Common myeloid progenitor, CD34-positive (primary cell): ENCODE results near the gene CEP162.
"Not testable (repeated sequence)": the region's sequence is repeated elsewhere in the genome, so short reads cannot be mapped to it uniquely, and the experiment has no call there.

Experiments
- CTCF ChIA-PET: fragments of 350-600 bp; sonication (Branson Sonifier 250); formaldehyde crosslinking; loops from one replicate; lab custom pipeline; 2021; ENCODE audit warnings: antibody characterized with exemption; lab: Charles Lee
- POLR2A ChIA-PET: fragments of 350-600 bp; sonication (Branson Sonifier 250); formaldehyde crosslinking; loops from one replicate; lab custom pipeline; 2021; ENCODE audit warnings: antibody characterized with exemption; lab: Charles Lee
- DNase-seq, 3 donors: peaks; one replicate each; pipeline versions ENCODE4 v3.0.0 to v3.0.0-alpha.2; 2013
- H3K27ac ChIP-seq, 2 experiments: 1 replicate in 1 of 2; 2 replicates in 1 of 2; pipeline ENCODE4 v1.7.0; 2013; ENCODE audit warnings: inconsistent platforms in 2 of 2, low read length in 2 of 2, mild to moderate bottlenecking in 2 of 2, low read depth in 1 of 2, moderate library complexity in 1 of 2; ENCODE audit not compliant: severe bottlenecking in 2 of 2, insufficient read depth in 1 of 2, poor library complexity in 1 of 2
- H3K27me3 ChIP-seq, 5 experiments: replicated peaks in 2 of 5; 1 replicate in 3 of 5; 2 replicates in 2 of 5; pipeline versions ENCODE4 v1.6.1 to v1.7.0; 2013; ENCODE audit warnings: low read length in 4 of 5, mild to moderate bottlenecking in 2 of 5, moderate library complexity in 2 of 5, inconsistent platforms in 1 of 5; ENCODE audit not compliant: insufficient read depth in 5 of 5, control insufficient read depth in 4 of 5
- H3K36me3 ChIP-seq, 4 experiments: 1 replicate in 2 of 4; 2 replicates in 2 of 4; pipeline versions ENCODE4 v1.6.1 to v1.7.0; 2013; ENCODE audit warnings: low read length in 3 of 4, control low read depth in 1 of 4, mild to moderate bottlenecking in 1 of 4; ENCODE audit not compliant: control insufficient read depth in 4 of 4, insufficient read depth in 4 of 4
- H3K4me1 ChIP-seq, 4 experiments: 1 replicate in 3 of 4; 2 replicates in 1 of 4; pipeline versions ENCODE4 v1.6.1 to v1.7.1; 2013; ENCODE audit warnings: low read length in 3 of 4, mild to moderate bottlenecking in 3 of 4, control low read depth in 1 of 4, inconsistent platforms in 1 of 4, moderate library complexity in 1 of 4; ENCODE audit not compliant: control insufficient read depth in 4 of 4, insufficient read depth in 4 of 4; ENCODE audit errors: control extremely low read depth in 1 of 4
- H3K4me3 ChIP-seq, 7 experiments: 1 replicate in 4 of 7; 2 replicates in 3 of 7; pipeline versions ENCODE4 v1.5.1 to v1.7.0; 2013; ENCODE audit warnings: mild to moderate bottlenecking in 7 of 7, low read length in 6 of 7, moderate library complexity in 6 of 7, inconsistent platforms in 2 of 7, low read depth in 2 of 7, control low read depth in 1 of 7; ENCODE audit not compliant: insufficient read depth in 4 of 7, control insufficient read depth in 1 of 7; ENCODE audit errors: extremely low read depth in 1 of 7
- H3K9me3 ChIP-seq, 5 experiments: 1 replicate in 4 of 5; 2 replicates in 1 of 5; pipeline versions ENCODE4 v1.6.1 to v1.7.1; 2013; ENCODE audit warnings: low read length in 4 of 5, mild to moderate bottlenecking in 2 of 5, inconsistent platforms in 1 of 5, low read depth in 1 of 5, moderate library complexity in 1 of 5; ENCODE audit not compliant: control insufficient read depth in 4 of 5, insufficient read depth in 2 of 5; ENCODE audit errors: control extremely low read depth in 1 of 5
- WGBS: methylation state at CpG from one replicate; pipeline ENCODE4 v1.1.5; 2013; ENCODE audit not compliant: insufficient coverage; 5-methylcytosine and 5-hydroxymethylcytosine counted together

Gene CEP162

GRCh38 chr6:84093441-84094435, 133.7 kb downstream of the CEP162 start:
- Histone ChIP-seq H3K27me3 (no peaks in the 10 kb centered on the region), H3K4me3 (no peak overlapping the region), H3K9me3 (peaks cover 0 to 3% (median 0%) of the 10 kb centered on the region in 5 experiments), H3K27ac (no peak overlapping the region), H3K36me3 (no peaks in the 10 kb centered on the region), H3K4me1 (peaks cover 0 to 4% (median 0%) of the 10 kb centered on the region in 4 experiments)
- POLR2A ChIA-PET, result no interaction called here
- 72% methylated on average over 2 of the region's 4 CpGs for WGBS
- peak in 2 of 3 donors; percentile 27 to 28 for DNase-seq
- CTCF ChIA-PET, result no interaction called here

- Histone ChIP-seq H3K27me3 (no peaks in the 10 kb centered on the region), H3K36me3 (no peaks in the 10 kb centered on the region), H3K4me1 (peaks cover 0 to 4% (median 0%) of the 10 kb centered on the region in 4 experiments), H3K27ac (no peak overlapping the region), H3K9me3 (peaks cover 0 to 3% (median 0%) of the 10 kb centered on the region in 5 experiments), H3K4me3 (no peak overlapping the region)
- POLR2A ChIA-PET, result no interaction called here
- DNase-seq, result no peak
- CTCF ChIA-PET, result interaction anchor here (1.6 kb wide), 1 partner anchor 11 kb away, joined by 5 read pairs; no protein-coding TSS in a partner anchor
- WGBS, result 100% methylated on average over 2 of the region's 3 CpGs
These were observed 137.9 kb downstream of the CEP162 start for GRCh38 chr6:84089552-84089951.

GRCh38 chr6:84089081-84089480, 138.4 kb downstream of the CEP162 start:
- peaks cover 0 to 4% (median 0%) of the 10 kb centered on the region in 4 experiments for H3K4me1 ChIP-seq
- H3K4me3 ChIP-seq, result no peak overlapping the region
- H3K9me3 ChIP-seq, result peaks cover 0 to 3% (median 0%) of the 10 kb centered on the region in 5 experiments
- WGBS, result 90% methylated on average over 4 of the region's 4 CpGs
- DNase-seq, result no peak
- H3K36me3 ChIP-seq, result no peaks in the 10 kb centered on the region
- no peak overlapping the region for H3K27ac ChIP-seq
- ChIA-PET CTCF (interaction anchor here (1.6 kb wide), 1 partner anchor 12 kb away, joined by 5 read pairs; no protein-coding TSS in a partner anchor), POLR2A (no interaction called here)
- no peaks in the 10 kb centered on the region for H3K27me3 ChIP-seq

- DNase-seq, result no peak
- H3K4me3 ChIP-seq, result no peak overlapping the region
- no peak overlapping the region for H3K27ac ChIP-seq
- 90% methylated on average over 5 of the region's 6 CpGs for WGBS
- POLR2A ChIA-PET, result interaction anchor here (0.6 kb wide), 1 partner anchor 467 kb away, joined by 3 read pairs; no protein-coding TSS in a partner anchor
- no peaks in the 10 kb centered on the region for H3K9me3 ChIP-seq
- H3K4me1 ChIP-seq, result no peaks in the 10 kb centered on the region
- no peaks in the 10 kb centered on the region for H3K27me3 ChIP-seq
- CTCF ChIA-PET, result no interaction called here
- H3K36me3 ChIP-seq, result no peaks in the 10 kb centered on the region
These were observed 140.7 kb downstream of the CEP162 start for GRCh38 chr6:84086545-84087429.

- no peaks in the 10 kb centered on the region for H3K36me3 ChIP-seq
- WGBS, result no CpG with 5 or more reads among the region's 1 CpG
- POLR2A ChIA-PET, result interaction anchor here (0.6 kb wide), 1 partner anchor 466 kb away, joined by 3 read pairs; no protein-coding TSS in a partner anchor
- no peak for DNase-seq
- no peak overlapping the region for H3K4me3 ChIP-seq
- CTCF ChIA-PET, result no interaction called here
- H3K27me3 ChIP-seq, result no peaks in the 10 kb centered on the region
- H3K9me3 ChIP-seq, result no peaks in the 10 kb centered on the region
- no peak overlapping the region for H3K27ac ChIP-seq
- H3K4me1 ChIP-seq, result no peaks in the 10 kb centered on the region
These were observed 141.4 kb downstream of the CEP162 start for GRCh38 chr6:84086056-84086455.

GRCh38 chr6:84084705-84085104, 142.7 kb downstream of the CEP162 start:
- H3K36me3 ChIP-seq, H3K9me3 ChIP-seq, H3K27me3 ChIP-seq, H3K4me3 ChIP-seq, H3K4me1 ChIP-seq, POLR2A ChIA-PET, CTCF ChIA-PET, H3K27ac ChIP-seq, DNase-seq: not testable (repeated sequence)
